Measurements from ENCODE around the gene MARK3. TPM values are rescaled to one million over a fixed set of nuclear protein-coding genes. Genes with fewer than 3 reads are reported as not detected.

Gene MARK3
- total RNA-seq, 1 donor from 2014 or later, result 124 TPM

DNA sequence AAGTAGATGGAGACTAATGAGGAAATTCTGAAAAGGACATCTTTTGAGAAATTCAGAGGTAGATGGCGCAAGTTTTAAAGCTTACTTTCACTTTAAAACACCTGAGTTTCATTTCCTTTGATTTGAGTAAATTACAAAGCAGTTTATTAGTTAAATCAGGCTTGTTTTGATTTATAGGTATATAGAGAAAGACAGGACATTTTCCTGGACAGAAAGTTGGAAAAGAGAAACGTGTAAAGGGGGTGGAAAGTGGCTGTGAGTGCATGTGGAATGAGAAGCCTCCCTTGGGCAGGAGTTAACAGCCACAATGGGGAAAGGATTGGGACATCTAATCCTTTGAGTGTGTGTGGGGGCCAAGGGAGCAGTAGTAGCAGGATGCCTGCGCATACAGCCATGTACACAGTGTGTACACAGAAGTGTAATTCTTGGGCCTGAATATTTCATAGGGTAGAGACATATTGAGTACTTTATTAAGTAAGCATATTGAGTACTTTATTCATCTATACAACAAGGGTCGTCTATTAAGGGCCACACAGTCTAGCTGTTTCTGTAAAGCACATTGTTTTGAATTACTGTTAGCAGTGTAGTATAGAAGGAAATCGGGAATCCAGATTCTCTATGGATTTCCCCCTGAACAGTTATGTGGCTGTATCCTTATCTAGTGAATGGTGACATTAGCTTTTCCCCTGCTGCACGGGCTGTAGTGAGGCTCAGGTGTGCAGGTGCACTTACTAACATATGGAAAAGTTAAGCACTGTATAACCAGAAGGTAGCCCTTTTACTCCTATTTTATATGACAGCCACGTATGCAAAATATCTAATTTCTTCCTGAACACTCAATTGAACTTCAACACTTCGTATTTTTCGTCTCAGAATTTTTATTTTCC lies 19.1 kb downstream of the MARK3 start:
- H3K27ac ChIP-seq (ENCODE audit: low read depth, low read length), result no peak overlapping the region
- H3K36me3 Mint-ChIP-seq (ENCODE audit: low read depth, unreplicated experiment), result peaks cover 10% of the 10 kb centered on the region
- peaks cover 92% of the 10 kb centered on the region for H3K79me2 ChIP-seq (ENCODE audit: insufficient read depth, low read length)
- H3K36me3 ChIP-seq (ENCODE audit: insufficient read depth, low read length), result peaks cover 4% of the 10 kb centered on the region
- H3K4me3 Mint-ChIP-seq (ENCODE audit: unreplicated experiment), result no peak overlapping the region
- peak overlapping the region; percentile 63 for H3K27ac Mint-ChIP-seq (ENCODE audit: unreplicated experiment)
- no peak overlapping the region for H3K9ac ChIP-seq (ENCODE audit: low read length)
- no peaks in the 10 kb centered on the region for H3K27me3 ChIP-seq (ENCODE audit: insufficient read depth, low read length)
- H3K4me1 ChIP-seq (ENCODE audit: insufficient read depth, low read length), result peaks cover 30% of the 10 kb centered on the region
- H3K27me3 Mint-ChIP-seq (ENCODE audit: low read depth, unreplicated experiment), result no peaks in the 10 kb centered on the region
- FAIRE-seq (no peak), DNase-seq (ENCODE audit: low read depth) (no peak)
- H3K9me3 Mint-ChIP-seq (ENCODE audit: unreplicated experiment), result no peaks in the 10 kb centered on the region
- no peaks in the 10 kb centered on the region for H3K9me3 ChIP-seq (ENCODE audit: insufficient read depth, low read depth, low read length)
- TF ChIP-seq, protein P1, sequence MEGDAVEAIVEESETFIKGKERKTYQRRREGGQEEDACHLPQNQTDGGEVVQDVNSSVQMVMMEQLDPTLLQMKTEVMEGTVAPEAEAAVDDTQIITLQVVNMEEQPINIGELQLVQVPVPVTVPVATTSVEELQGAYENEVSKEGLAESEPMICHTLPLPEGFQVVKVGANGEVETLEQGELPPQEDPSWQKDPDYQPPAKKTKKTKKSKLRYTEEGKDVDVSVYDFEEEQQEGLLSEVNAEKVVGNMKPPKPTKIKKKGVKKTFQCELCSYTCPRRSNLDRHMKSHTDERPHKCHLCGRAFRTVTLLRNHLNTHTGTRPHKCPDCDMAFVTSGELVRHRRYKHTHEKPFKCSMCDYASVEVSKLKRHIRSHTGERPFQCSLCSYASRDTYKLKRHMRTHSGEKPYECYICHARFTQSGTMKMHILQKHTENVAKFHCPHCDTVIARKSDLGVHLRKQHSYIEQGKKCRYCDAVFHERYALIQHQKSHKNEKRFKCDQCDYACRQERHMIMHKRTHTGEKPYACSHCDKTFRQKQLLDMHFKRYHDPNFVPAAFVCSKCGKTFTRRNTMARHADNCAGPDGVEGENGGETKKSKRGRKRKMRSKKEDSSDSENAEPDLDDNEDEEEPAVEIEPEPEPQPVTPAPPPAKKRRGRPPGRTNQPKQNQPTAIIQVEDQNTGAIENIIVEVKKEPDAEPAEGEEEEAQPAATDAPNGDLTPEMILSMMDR (IDR thresholded peaks at IDR 0.05; ENCODE audit: insufficient read depth, low read depth, low read length), result no peak
- TF ChIP-seq EZH2 (IDR thresholded peaks at IDR 0.05; ENCODE audit: insufficient read depth, low read length), result no peak
- H4K20me1 ChIP-seq (ENCODE audit: insufficient read depth, low read length), result peaks cover 79% of the 10 kb centered on the region
- H2AFZ ChIP-seq (ENCODE audit: low read depth, low read length), result no peak overlapping the region
- peaks cover 48% of the 10 kb centered on the region for H3K4me1 Mint-ChIP-seq (ENCODE audit: low read depth, unreplicated experiment)
- no peak overlapping the region for H3K4me3 ChIP-seq (ENCODE audit: insufficient read depth, low read depth, low read length)
- peak overlapping the region; percentile 37 for H3K4me2 ChIP-seq (ENCODE audit: low read length)

DNA sequence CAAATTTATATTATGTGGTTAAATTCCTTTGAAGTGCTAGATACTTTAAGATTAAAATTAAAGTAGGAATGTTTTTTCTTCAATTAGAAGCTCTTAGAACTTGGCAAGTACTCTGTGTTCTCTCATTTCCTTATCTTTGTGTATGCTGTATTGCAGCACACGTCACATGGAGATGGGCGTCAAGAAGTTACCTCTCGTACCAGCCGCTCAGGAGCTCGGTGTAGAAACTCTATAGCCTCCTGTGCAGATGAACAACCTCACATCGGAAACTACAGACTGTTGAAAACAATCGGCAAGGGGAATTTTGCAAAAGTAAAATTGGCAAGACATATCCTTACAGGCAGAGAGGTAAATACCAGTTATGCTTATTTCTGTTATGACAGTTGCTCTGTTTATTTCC lies 19.7 kb downstream of the MARK3 start:
- H3K4me1 Mint-ChIP-seq (ENCODE audit: low read depth, unreplicated experiment), result peaks cover 50% of the 10 kb centered on the region
- DNase-seq (ENCODE audit: low read depth), result no peak
- H3K9me3 Mint-ChIP-seq (ENCODE audit: unreplicated experiment), result no peaks in the 10 kb centered on the region
- Histone ChIP-seq H3K4me2 (ENCODE audit: low read length) (no peak overlapping the region), H3K9ac (ENCODE audit: low read length) (no peak overlapping the region), H4K20me1 (ENCODE audit: insufficient read depth, low read length) (peaks cover 79% of the 10 kb centered on the region), H2AFZ (ENCODE audit: low read depth, low read length) (no peak overlapping the region), H3K79me2 (ENCODE audit: insufficient read depth, low read length) (peaks cover 92% of the 10 kb centered on the region), H3K9me3 (ENCODE audit: insufficient read depth, low read depth, low read length) (no peaks in the 10 kb centered on the region), H3K27ac (ENCODE audit: low read depth, low read length) (no peak overlapping the region), H3K4me1 (ENCODE audit: insufficient read depth, low read length) (peaks cover 30% of the 10 kb centered on the region), H3K36me3 (ENCODE audit: insufficient read depth, low read length) (peaks cover 4% of the 10 kb centered on the region), H3K27me3 (ENCODE audit: insufficient read depth, low read length) (no peaks in the 10 kb centered on the region), H3K4me3 (ENCODE audit: insufficient read depth, low read depth, low read length) (no peak overlapping the region)
- no peak overlapping the region for H3K4me3 Mint-ChIP-seq (ENCODE audit: unreplicated experiment)
- TF ChIP-seq EZH2 (IDR thresholded peaks at IDR 0.05; ENCODE audit: insufficient read depth, low read length), result no peak
- TF ChIP-seq, protein P1 (IDR thresholded peaks at IDR 0.05; ENCODE audit: insufficient read depth, low read depth, low read length), result no peak
- H3K27ac Mint-ChIP-seq (ENCODE audit: unreplicated experiment), result peak overlapping the region; percentile 63
- H3K27me3 Mint-ChIP-seq (ENCODE audit: low read depth, unreplicated experiment), result no peaks in the 10 kb centered on the region
- no peak for FAIRE-seq
- peaks cover 10% of the 10 kb centered on the region for H3K36me3 Mint-ChIP-seq (ENCODE audit: low read depth, unreplicated experiment)
